IMR-90 (cell line): ENCODE results near the gene PDE4B.

Source experiments
- CEBPB ChIP-seq: IDR thresholded peaks from 2 replicates; pipeline ENCODE4 v1.6.1; 2012; ENCODE audit warnings: low read depth, low read length, improper control_type of control experiment
- CTCF ChIP-seq: conservative IDR thresholded peaks from 2 replicates; pipeline ENCODE4 v1.5.1; 2012; ENCODE audit warnings: mild to moderate bottlenecking, low read depth, low read length, improper control_type of control experiment
- POLR2A ChIP-seq: IDR thresholded peaks from 2 replicates; pipeline ENCODE4 v1.6.1; 2012; ENCODE audit warnings: mild to moderate bottlenecking, low read depth, low read length
- RAD21 ChIP-seq: IDR thresholded peaks from 2 replicates; pipeline ENCODE4 v1.6.1; 2012; ENCODE audit warnings: low read length, improper control_type of control experiment

GRCh38 chr1:65964123-65964522 lies 171.4 kb downstream of the PDE4B start:
- TF ChIP-seq POLR2A, result no peak
- TF ChIP-seq CTCF, result no peak
- TF ChIP-seq CEBPB, result no peak
- no peak for TF ChIP-seq RAD21
